Effector memory CD4-positive, alpha-beta T cell (primary cell): ENCODE measurements around the gene DDIT3.
A peak's percentile ranks its signal among the peaks of the same experiment; 100 is the strongest.

Source experiments
- DNase-seq, 3 donors: peaks; one replicate each; pipeline ENCODE4 v3.0.0-alpha.2; 2020
- H3K27ac ChIP-seq: 2 replicates; pipeline ENCODE4 v1.7.0; 2013; ENCODE audit warnings: mild to moderate bottlenecking, low read length, moderate library complexity; ENCODE audit not compliant: insufficient read depth, poor library complexity, severe bottlenecking
- H3K27me3 ChIP-seq: replicated peaks from 2 replicates; pipeline ENCODE4 v1.7.0; 2013; ENCODE audit warnings: mild to moderate bottlenecking, low read length; ENCODE audit not compliant: insufficient read depth, control insufficient read depth, poor library complexity, severe bottlenecking
- H3K36me3 ChIP-seq: 2 replicates; pipeline ENCODE4 v1.7.0; 2013; ENCODE audit warnings: mild to moderate bottlenecking, low read length, moderate library complexity; ENCODE audit not compliant: control insufficient read depth, insufficient read depth
- H3K4me1 ChIP-seq: 2 replicates; pipeline ENCODE4 v1.7.0; 2013; ENCODE audit warnings: low read length, mild to moderate bottlenecking; ENCODE audit not compliant: control insufficient read depth, insufficient read depth, poor library complexity, severe bottlenecking
- H3K4me3 ChIP-seq: 2 replicates; pipeline ENCODE4 v1.7.0; 2013; ENCODE audit warnings: low read length, low read depth, mild to moderate bottlenecking; ENCODE audit not compliant: insufficient read depth, poor library complexity, severe bottlenecking
- H3K9me3 ChIP-seq: 2 replicates; pipeline ENCODE4 v1.7.0; 2013; ENCODE audit warnings: mild to moderate bottlenecking, low read length, moderate library complexity; ENCODE audit not compliant: control insufficient read depth

DDIT3 gene

DNA sequence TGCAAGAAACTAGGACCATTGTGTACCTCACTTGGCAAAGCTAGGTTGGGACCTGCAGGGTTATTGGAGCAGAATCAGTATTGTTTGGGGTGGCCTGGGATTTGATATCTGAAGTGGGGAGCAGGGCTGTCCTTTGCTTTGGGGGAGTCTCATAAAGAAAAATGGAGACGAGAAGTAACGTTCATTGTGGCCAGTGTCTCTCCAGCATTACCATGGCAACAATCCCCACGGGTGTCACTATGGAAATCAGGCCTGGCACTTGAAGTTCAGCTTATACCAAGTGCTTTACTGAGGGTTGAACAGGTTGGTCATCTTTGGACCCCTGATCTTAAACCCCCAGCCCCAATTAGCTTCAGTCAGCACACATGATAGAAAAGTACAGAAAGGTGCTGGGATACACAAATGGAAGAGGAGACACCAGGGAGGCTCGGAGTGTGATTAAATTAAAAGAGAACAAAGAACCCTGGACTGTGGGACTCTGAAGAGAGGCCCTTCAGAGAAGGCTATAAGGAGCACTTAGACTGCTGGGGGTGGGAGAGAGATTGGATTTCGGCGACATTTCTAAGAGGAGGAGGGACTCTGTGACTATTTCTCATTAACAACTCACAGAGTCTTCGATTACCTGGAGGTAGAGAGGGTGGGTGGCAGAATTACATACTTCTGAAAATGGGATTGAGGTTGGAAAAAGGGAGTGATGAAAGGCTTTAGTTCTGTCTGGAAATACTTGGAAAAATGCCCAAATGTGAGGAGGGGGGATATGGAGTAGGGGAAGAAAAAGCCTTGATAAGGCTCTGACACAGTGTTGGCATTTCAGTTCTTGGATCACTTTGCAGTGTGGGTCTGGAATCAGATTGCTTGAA lies 33.3 kb upstream of the DDIT3 start:
- H3K4me1 ChIP-seq = peaks cover 11% of the 10 kb centered on the region

DNA sequence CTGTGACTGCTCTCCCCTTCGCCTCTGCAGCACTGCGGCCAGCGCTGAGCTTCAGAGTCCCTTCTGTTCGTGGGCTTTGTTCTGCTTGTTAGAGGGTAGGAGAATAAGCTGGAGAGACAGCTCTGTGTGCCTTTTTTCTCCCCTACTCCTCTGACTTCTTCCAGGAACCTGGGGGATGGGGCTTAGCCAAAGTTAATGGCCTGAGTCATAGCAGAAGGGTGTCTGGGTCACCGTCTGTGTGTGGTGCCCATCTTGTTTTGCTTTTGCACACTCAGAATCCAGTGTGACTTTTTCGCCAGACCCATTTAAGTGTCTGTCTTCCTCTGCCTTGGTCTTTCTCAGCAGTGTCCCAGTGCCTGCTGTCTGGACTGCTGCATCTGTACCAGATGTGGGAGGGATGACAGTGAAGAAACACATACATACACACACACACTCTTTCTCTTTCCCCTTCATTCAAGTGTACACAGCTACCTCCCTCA lies 32.6 kb upstream of the DDIT3 start:
- no peaks in the 10 kb centered on the region for H3K27me3 ChIP-seq
- no peaks in the 10 kb centered on the region for H3K36me3 ChIP-seq
- no peak overlapping the region for H3K4me3 ChIP-seq
- no peaks in the 10 kb centered on the region for H3K9me3 ChIP-seq
- peaks cover 11% of the 10 kb centered on the region for H3K4me1 ChIP-seq
- H3K27ac ChIP-seq = no peak overlapping the region
- DNase-seq = no peak

More for the DNA sequence above, 33.3 kb upstream of the DDIT3 start:
- Histone ChIP-seq H3K9me3 (no peaks in the 10 kb centered on the region), H3K36me3 (no peaks in the 10 kb centered on the region), H3K27me3 (no peaks in the 10 kb centered on the region), H3K4me3 (no peak overlapping the region), H3K27ac (no peak overlapping the region)
- DNase-seq = no peak

DNA sequence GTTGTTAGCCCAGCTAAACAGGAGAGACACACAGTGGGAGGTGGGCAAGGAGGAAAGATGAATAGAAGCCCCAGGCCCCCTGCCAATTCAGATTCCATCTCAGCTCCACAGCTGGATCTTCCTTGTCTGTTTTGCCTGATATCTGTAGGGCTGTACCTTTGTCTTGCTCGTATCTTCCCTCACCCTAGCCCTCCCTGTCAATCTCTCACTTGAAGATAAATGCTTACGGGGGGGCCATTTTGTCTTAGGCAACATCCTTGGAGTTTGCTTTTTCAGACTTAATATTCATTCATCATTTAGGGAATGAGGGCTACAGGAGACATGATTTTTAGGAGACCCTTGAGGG lies 32.0 kb upstream of the DDIT3 start:
- Histone ChIP-seq H3K27ac (no peak overlapping the region), H3K36me3 (no peaks in the 10 kb centered on the region), H3K9me3 (no peaks in the 10 kb centered on the region), H3K27me3 (no peaks in the 10 kb centered on the region), H3K4me1 (peaks cover 11% of the 10 kb centered on the region), H3K4me3 (no peak overlapping the region)
- DNase-seq = no peak

DNA sequence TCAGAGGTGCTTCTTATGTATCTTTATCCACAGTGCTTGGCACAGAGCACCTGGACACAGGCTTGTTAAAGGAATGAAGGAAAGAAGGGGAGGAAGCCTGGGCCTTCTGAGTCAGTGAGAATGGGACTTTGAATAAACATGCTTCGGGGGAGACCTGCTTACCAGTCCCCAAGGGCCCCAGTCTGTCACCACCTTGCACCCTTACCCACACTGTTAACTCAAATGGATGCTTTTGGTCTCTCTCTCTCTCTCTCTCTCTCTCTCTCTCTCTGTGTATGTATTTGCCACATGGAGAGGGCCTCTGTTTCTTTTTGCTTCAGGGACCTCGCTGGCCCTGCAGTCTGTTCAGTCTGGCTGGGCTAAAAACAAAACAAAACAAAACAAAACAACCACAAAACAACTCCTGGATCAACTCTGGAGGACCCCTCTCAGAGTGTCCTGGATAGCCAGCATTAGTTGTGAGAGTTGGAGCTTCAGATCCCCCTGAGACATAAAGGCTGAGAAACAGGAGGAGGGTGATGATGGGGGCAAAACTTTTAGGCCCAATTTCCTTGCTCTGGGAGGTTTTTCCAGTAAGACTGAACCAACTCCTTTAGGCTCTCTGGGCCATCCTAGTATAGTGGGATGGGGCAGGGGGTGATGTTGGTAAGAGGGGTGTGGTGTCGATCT lies 31.5 kb upstream of the DDIT3 start:
- Histone ChIP-seq H3K27me3 (no peaks in the 10 kb centered on the region), H3K27ac (no peak overlapping the region), H3K36me3 (no peaks in the 10 kb centered on the region), H3K4me3 (no peak overlapping the region), H3K9me3 (no peaks in the 10 kb centered on the region), H3K4me1 (peaks cover 11% of the 10 kb centered on the region)
- DNase-seq = no peak

DNA sequence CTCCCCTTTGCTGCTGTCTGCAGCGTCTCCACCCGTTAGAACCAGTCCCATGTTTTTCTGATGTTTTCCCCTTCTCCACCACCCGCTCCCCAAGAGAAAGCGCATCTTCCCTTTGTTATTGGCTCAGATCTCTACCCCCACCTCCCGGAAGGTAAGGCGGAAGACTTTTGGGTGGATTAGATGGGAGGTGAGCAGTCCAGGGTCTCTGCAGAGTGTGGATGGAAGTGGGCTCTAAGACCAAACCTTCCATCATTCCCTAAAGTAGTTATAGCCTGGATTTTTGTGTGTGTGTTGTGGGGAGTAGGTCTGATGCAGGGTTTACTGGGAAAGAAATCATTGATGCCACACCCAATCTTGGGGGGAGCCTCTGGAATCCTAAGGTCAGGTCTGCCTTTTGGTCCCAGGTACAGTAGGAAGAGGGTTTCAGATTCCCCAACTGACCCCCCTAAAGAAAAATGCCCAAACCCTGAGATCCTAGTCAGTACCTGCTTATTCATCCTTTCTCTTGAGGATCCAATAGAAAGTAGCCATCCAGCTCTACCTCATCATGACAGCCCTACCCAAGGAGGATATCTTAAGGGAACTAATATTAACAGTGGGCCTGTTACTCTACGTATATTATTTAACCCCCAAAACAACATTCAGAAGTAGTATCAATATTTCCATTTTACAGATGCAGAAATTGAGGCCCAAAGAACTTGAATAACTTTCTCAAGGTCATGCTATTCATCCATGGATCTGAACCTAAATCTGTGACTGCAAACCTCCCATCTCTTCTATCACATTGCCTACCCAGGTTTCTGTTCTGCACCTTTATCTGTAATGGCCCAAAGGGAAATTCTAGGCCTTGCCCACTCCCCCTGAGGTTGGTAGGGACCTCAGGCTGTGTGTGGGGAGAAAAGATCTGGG lies 30.6 kb upstream of the DDIT3 start:
- Histone ChIP-seq H3K36me3 (no peaks in the 10 kb centered on the region), H3K4me1 (peaks cover 19% of the 10 kb centered on the region), H3K4me3 (no peak overlapping the region), H3K27me3 (no peaks in the 10 kb centered on the region), H3K9me3 (no peaks in the 10 kb centered on the region), H3K27ac (no peak overlapping the region)
- DNase-seq = no peak

DNA sequence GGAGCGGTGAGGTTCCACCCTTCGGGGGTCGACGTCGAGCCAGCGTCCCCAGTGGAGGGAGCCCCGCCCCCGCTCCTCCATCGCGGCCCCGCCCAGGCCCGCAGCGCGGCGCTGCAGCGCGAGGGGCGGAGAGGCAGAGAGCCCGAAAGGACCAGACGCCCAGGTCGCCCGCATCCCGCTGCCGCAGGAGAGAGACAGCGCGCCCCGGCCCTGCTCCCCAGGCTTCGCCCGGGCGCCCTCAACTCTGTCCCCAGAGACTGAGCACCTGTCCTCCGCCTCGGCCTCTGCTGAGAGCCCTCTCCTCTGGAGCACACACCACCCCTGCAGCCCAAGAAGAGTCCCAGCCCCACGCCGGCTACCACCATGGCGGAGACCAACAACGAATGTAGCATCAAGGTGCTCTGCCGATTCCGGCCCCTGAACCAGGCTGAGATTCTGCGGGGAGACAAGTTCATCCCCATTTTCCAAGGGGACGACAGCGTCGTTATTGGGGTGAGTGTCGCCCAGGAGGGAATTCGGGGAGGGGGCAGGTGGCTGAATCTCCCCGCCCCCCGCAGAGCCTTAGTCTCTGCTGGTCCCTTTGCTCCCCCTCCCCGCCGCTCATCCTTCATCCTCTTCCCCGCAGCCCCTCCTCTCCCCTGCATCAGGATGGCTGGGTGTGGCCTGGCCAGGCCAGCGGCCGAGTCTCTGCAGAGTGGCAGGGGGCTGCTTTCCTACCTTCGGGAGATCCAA lies 29.8 kb upstream of the DDIT3 start, which contains the start of gene KIF5A:
KIF5A (plus strand) TSS at position 136 of the 732 bp plus-strand sequence; CDS start at position 364, 228 bp downstream.
- H3K27me3 ChIP-seq = no peaks in the 10 kb centered on the region
- H3K36me3 ChIP-seq = no peaks in the 10 kb centered on the region
- H3K9me3 ChIP-seq = no peaks in the 10 kb centered on the region
- DNase-seq = peak; percentile 10 to 39 (median 38)
- H3K4me1 ChIP-seq = peaks cover 22% of the 10 kb centered on the region
- H3K4me3 ChIP-seq = peak within 1 kb of the TSS; percentile 40
- no peak within 1 kb of the TSS for H3K27ac ChIP-seq

DNA sequence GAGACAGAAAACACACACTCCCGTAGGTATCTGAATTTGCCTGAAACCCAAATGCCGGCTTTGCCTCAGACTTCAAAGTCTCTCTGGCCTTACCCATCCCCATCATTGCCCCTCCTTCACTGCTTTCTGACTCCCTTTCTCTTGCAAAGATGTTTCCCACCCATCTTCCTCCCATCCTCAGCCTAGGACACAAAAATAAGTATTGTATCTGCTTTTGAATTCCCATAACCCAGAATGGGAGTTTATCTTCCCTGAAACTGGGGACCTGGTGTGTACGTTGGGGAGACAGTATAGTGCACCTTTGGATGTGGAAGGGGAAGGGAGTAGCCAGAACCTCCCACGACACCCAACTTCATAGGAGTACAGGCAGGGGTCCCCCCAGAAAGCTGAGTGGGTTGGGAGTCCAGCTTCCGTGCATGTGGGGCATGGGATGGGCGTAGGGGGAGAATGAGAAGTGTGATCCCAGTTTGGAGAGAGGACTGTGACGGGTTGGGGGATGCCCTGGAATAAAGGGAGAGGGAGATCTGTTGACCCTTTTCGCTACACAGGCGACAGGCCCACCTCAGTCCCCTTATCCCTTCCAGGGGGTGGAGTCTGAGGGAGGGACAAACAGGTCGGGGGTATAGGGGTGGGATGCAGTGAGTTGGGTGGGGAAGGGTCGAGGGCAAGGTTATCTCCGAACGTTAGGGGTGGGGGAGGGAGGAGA lies 29.0 kb upstream of the DDIT3 start:
- no peaks in the 10 kb centered on the region for H3K36me3 ChIP-seq
- no peak for DNase-seq
- H3K4me1 ChIP-seq = peaks cover 22% of the 10 kb centered on the region
- peak overlapping the region; percentile 40 for H3K4me3 ChIP-seq
- H3K27ac ChIP-seq = no peak overlapping the region
- no peaks in the 10 kb centered on the region for H3K9me3 ChIP-seq
- no peaks in the 10 kb centered on the region for H3K27me3 ChIP-seq

DNA sequence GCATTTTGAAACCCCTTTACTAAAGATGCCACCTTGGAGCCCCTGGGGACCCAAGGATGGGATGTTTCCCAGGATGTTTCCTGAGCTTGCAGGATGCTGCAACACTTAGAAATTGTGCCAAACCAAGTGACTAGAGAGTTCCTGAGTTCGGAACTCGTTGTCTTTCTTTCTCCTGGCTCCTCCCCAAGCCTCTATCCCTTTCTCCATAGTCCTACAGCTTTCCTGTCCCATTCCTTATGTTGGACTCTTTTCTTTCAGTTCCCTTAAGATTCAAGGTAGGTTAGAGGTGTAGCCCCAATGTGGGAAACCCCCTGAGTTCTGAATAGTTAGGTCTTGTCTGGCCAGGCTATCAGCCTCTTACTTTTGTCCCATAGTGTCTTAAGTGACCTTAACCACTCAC lies 28.2 kb upstream of the DDIT3 start:
- no peak overlapping the region for H3K4me3 ChIP-seq
- no peaks in the 10 kb centered on the region for H3K27me3 ChIP-seq
- no peaks in the 10 kb centered on the region for H3K36me3 ChIP-seq
- H3K4me1 ChIP-seq = peaks cover 22% of the 10 kb centered on the region
- DNase-seq = no peak
- no peak overlapping the region for H3K27ac ChIP-seq
- H3K9me3 ChIP-seq = no peaks in the 10 kb centered on the region

DNA sequence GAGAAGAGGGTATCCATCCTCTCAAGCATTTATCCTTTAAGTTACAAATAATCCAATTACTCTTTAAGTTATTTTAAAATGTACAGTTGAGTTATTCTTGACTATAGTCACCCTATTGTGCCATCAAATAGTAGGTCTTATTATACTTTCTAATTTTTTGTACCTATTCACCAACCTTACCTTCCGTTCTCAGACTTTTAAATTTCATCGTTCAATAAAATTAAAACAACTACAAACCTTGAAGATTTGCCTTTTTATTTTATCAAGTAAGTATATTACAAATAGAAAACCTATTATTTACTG lies 27.6 kb upstream of the DDIT3 start:
- H3K27ac ChIP-seq = no peak overlapping the region
- H3K36me3 ChIP-seq = no peaks in the 10 kb centered on the region
- H3K27me3 ChIP-seq = no peaks in the 10 kb centered on the region
- no peak overlapping the region for H3K4me3 ChIP-seq
- DNase-seq = no peak
- H3K4me1 ChIP-seq = peaks cover 22% of the 10 kb centered on the region
- H3K9me3 ChIP-seq = no peaks in the 10 kb centered on the region
